Esophagus muscularis mucosa (tissue), 4 donors: ENCODE results near the gene ATRIP.

Source experiments
- EP300 ChIP-seq: sonication (generic); formaldehyde crosslinking; IDR thresholded peaks from one replicate; pipeline ENCODE4 v1.6.1; 2017; ENCODE audit warnings: antibody characterized with exemption
- POLR2A ChIP-seq: fragments of 450-650 bp; IDR thresholded peaks from one replicate; pipeline ENCODE4 v1.6.1; 2017; ENCODE audit warnings: antibody characterized with exemption, moderate library complexity, mild to moderate bottlenecking, low read depth
- TF ChIP-seq, protein P1 (sequence below), 3 experiments: fragments of 200-600 bp in 2 of 3; fragments of 450-650 bp in 1 of 3; sonication (generic) in 2 of 3; IDR thresholded peaks; one replicate each; pipeline ENCODE4 v1.5.1; 2017 to 2019; ENCODE audit warnings: antibody characterized with exemption in 3 of 3, mild to moderate bottlenecking in 2 of 3, moderate library complexity in 1 of 3

GRCh38 chr3:48505146-48505545, 58.6 kb downstream of the ATRIP start:
- TF ChIP-seq POLR2A, result no peak
- TF ChIP-seq, protein P1, sequence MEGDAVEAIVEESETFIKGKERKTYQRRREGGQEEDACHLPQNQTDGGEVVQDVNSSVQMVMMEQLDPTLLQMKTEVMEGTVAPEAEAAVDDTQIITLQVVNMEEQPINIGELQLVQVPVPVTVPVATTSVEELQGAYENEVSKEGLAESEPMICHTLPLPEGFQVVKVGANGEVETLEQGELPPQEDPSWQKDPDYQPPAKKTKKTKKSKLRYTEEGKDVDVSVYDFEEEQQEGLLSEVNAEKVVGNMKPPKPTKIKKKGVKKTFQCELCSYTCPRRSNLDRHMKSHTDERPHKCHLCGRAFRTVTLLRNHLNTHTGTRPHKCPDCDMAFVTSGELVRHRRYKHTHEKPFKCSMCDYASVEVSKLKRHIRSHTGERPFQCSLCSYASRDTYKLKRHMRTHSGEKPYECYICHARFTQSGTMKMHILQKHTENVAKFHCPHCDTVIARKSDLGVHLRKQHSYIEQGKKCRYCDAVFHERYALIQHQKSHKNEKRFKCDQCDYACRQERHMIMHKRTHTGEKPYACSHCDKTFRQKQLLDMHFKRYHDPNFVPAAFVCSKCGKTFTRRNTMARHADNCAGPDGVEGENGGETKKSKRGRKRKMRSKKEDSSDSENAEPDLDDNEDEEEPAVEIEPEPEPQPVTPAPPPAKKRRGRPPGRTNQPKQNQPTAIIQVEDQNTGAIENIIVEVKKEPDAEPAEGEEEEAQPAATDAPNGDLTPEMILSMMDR (IDR thresholded peaks at IDR 0.05), result no peak
- no peak for TF ChIP-seq EP300
